DMS153 treated with DMSO at 0.1 percent for 48 hours (cell line): ENCODE data around the gene AKT1S1.

Source experiments
- DNase-seq: peaks from one replicate; lab custom pipeline; 2025; ENCODE audit not compliant: unreplicated experiment; lab: John Stamatoyannopoulos, UW

AKT1S1 gene

DNA sequence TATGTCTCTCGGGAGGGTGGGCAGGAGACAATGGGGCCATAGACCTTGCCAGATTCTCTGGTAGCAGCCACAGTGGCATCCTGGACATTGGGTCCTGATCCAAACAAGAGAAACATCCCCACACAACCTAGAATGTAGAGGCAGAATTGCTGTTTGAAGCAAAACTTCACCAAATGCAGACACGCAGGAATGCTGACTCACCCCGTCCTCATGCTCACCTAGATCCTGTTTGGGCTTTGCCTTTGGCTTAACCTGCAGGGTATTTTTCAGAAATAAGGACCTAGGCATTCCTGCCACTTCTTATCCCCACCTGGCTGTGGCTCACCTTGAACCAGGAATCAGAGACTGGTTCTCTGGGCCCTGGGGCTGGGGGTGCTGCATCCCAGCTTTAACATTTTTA, 7.6 kb upstream of the AKT1S1 start:
- DNase-seq: no peak

DNA sequence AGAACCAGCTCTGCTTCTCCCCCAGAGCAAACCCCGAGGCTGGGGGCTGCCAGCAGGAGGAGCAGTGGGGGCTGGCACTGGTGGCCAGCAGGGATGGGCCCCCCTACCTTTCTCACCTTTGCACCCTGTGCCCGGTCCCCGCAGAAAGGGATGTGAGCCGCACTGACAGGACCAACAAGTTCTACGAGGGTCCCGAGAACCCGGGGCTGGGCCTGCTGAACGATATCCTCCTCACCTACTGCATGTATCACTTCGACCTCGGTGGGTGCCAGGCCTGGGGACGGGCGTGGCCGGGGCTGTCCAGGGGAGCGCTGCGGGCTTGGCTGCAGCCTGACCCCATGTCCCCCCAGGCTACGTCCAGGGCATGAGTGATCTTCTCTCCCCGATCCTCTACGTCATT, 7.0 kb upstream of the AKT1S1 start:
- no peak for DNase-seq

DNA sequence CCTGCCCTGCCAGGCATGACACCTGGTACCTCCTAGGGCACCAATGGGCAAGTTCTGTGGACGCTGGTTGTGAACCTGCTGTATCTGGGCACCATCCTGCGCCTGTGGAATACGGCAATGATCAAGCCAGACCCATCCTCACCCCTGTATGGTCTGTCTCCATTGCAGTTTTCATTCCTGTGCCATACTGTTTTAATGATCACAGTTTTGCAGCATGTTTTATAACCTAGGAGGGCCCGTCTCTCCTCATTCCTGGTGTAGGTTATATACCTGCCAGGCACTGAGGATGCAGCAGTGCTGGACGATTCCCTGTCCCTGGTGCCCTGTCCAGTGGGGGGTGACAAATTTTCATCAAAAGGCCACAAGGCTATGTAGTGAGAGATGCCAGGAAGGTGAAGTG, 5.9 kb upstream of the AKT1S1 start:
- DNase-seq: no peak

DNA sequence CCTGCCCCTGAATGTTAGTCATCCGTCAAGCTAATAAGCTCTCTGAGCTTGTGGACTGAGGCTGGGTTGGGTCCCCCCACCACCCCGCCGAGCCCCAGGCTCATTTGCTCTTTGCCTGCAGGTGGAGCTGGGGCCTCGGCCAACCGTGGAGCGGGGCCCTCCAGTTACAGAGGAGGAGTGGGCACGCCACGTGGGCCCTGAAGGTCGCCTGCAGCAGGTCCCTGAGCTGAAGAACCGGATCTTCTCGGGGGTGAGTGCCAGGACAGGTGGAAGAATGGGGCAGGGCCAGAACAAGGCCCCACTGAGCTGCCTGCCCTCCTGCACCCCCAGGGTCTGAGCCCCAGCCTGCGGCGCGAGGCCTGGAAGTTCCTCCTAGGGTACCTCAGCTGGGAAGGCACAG, 5.5 kb upstream of the AKT1S1 start:
- DNase-seq: no peak

DNA sequence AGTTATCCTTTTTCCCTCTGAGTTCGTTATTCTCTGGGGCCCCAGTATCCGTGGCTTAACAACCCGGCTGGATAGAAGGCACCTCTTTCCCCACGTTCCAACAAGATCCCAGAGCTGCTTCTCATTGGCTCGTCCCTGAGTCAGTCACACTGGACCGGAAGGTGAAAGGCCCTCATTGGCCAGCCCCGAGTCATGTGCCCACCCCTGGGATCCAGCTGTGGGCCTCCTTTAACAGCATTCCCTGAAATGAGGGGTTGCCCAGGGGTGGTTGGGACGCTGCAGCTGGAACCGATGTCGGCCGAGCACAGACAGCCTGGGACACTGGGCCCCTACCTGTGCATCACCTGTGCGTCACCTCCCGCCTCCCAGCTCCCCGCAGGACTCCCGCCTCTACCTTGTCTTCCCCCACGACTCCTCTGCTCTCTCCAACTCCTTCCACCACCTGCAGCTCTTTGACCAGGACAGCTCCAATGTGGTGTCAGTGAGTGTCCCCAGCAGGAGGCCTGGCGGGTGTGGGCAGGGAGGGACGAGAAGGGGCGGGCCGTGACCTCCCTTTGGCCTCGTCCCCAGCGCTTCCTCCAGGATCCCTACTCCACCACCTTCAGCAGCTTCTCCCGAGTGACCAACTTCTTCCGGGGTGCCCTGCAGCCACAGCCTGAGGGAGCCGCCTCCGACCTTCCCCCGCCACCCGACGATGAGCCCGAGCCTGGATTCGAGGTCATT, 4.7 kb upstream of the AKT1S1 start:
- no peak for DNase-seq

DNA sequence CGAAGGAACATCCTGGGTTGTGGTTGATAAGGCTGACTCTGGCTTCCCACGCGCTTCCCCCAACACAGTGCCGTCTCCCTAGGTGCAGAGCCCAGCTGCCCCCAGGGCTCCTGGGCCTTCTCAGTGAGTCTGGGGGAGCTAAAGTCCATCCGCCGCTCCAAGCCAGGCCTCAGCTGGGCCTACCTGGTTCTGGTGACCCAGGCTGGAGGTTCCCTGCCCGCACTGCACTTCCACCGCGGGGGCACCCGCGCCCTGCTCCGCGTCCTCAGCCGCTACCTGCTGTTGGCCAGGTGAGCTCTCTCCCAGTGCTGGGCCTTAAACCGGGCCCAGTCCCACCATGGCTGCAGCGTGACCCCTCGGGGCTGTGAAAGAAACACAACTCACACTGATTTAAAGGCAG, 4.0 kb upstream of the AKT1S1 start:
- no peak for DNase-seq

DNA sequence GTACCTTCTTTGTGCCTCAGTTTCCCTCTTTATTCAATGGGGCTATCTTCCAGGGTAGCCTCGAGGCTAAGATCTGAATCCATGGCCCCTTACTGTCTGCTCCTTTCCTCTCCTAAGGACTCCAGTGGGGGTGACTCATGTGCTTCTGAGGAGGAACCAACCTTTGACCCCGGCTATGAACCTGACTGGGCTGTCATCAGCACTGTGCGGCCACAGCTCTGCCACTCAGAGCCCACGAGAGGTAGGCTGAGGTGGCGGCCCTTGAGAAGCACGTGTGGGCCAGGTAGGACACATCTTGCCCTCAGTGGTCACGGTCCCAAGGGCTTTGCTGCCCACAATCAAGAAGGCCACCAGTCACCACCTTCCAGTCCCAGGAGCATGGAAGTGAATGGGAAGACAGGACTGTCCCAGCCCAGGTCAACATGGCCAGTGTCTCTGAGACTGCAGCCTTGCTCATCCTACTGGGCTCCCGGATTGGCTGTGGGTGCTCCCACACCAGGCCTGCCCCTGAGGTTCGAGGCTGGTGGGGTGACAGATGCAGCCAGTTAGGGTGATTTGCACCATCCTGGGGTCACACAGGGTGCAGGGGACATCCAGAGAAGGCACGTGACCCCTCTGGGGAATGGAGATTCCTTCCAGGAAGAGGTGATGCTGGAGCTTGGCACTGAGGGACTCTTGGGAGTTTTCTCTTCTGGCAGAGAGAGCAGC, 3.2 kb upstream of the AKT1S1 start:
- DNase-seq: no peak

DNA sequence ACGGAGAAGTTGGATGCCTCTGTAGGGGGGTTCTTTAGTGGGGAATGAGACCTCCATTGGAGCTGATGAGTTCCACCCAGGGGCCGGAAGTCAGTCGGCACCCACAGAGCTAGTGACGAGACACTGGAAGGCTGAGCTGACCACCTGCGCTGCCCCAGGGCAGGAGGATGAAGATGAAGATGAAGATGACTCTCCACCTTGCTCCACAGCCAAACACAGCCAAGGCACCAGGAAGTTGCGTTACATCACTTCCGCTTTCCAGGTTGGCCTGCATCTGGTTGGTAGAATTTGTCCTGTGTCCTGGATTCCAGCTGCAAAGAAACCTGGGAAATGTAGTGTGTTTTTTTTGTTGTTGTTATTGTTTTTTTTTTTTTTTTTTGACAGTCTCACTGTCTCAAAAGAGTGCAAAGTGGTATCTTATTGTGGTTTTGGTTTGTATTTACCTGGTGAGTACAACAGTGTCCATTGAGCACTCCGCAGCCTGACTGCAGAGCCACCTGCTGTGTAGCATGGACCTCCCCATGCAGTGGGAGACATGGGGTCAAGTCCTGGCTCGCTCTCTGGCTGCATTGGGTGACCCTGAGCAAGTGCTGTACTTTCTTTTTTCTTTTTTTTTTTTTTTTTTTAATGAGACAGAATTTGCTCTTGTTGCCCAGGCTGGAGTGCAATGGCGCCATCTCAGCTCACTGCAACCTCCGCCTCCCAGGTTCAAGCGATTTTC, 2.2 kb upstream of the AKT1S1 start:
- DNase-seq: no peak

DNA sequence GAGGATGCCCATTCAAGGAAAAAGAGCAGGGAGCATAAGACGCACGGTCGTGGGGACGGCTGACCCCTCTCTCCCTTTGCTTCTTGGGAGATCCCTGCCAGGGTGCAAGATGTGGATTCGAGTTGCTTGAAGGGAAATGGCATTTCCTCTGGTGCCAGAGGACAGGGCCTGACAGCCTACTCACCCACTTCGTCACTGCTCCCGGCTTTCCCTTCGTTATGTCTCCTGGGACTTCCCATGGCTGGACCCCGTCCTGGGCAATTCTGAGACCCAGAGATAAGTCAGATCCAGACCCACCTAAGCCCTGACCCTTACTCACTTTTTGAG, 1.6 kb upstream of the AKT1S1 start:
- DNase-seq: no peak

DNA sequence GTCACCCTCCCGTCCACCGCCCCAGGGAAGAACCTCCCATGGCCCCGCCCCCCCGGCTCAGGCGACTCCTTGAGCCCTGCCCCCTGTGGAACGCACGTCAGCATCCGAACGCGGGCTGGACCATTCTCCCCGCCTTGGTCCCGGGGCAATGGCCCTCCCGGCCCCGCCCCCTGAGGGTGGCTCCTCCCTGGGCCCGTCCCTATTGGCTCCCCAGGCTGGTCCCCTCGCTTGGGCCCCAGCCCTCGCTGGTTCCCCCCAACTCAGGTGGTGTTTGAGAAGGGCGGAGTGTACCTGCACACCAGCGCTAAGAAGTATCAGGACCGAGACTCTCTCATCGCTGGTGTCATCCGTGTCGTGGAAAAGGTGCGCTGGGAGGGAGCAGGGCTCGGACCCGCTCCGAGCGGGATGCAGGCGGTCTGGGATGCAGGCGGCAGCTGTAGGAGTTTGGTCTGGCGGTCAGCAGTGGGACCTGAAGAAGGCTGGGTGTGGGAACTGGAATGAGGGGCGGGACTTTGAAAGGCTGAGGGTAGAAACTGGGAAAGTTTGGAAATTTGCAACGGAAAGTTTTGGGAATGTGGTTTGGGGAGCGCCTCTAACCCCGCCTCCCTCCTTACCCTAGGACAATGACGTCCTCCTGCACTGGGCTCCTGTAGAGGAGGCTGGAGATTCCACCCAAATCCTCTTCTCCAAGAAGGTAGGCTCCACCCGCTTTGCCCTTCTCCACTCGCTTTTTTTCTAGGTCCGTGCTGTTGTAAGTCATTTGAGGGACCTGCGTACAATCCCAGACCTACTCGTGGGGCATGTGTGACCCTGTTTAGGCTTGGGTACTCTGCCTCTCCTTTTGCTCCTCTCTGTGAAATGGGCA, 956 bp upstream of the AKT1S1 start:
- DNase-seq: peak; percentile 91

DNA sequence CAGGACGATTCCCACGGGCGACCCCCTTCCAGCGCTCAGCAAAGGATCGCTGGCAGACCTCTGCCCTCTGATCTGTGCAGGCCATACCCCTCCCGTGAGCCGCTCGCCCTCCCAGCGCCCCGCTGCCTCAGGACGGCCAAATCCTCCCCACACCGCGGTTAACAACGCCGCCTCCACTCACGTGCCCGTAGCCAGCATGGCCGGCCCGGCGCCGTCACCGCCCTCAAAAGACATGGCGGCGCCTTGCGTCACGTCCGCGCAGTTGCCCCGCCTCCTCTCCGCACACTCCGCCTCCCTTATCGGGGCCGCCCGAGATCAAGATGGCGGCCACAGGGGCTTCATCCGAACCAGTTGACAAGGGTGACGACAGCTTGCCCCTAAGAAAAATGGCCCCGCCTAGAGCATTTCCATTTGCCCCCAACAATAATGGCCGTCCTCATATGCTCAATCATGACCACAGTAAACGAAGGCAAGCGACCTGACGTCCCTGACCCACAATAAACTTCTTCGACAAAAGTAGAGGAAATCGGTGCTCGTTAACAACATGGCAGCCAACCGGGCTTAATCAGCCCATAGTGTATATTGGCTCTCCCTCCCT, 634 bp downstream of the AKT1S1 start:
- peak; percentile 94 for DNase-seq

DNA sequence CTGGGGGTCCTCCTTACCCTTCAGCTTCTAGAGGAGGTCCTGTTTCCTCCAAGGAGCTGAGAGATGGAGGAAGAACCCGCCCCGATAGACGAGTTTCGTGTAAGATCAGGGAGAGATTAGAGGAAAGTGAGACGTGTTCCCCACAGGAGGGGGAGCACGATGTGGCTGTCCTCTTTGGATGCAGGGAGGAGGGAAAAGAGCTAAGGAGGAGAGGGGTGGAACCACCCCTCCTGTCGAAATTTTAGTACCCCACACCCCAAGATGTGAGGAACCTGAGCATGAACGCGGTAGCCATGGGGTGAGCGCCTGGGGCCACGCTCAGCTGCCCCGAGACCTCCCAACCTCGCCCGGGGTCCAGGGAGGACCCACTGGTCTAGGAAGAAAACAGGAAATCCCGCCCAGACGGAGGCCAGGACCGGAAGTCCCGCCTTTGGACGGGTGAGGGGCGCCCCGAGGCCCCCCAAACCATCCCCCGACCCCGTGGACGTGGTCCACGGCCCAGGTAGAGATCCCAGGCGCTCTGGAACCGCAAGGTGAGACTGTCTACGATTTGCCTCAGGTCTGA, 1.2 kb downstream of the AKT1S1 start:
- no peak for DNase-seq

DNA sequence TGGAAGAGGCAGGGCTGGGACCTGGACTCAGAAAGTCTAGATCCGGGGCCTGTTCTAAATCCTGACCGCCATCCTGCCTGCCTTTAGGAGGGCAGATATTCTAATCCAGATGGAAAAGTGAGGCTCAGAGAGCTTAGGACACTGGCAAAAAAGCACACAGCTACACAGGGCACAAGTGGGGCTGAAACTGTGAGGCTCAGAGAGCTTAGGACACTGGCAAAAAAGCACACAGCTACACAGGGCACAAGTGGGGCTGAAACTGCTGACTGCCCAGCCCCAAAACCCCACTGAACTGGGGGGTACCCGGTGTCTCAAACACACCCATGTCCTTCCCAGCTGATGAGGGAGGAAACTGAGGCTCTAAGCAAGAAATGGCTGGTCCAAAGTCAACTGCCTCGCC, 2.0 kb downstream of the AKT1S1 start:
- DNase-seq: no peak

DNA sequence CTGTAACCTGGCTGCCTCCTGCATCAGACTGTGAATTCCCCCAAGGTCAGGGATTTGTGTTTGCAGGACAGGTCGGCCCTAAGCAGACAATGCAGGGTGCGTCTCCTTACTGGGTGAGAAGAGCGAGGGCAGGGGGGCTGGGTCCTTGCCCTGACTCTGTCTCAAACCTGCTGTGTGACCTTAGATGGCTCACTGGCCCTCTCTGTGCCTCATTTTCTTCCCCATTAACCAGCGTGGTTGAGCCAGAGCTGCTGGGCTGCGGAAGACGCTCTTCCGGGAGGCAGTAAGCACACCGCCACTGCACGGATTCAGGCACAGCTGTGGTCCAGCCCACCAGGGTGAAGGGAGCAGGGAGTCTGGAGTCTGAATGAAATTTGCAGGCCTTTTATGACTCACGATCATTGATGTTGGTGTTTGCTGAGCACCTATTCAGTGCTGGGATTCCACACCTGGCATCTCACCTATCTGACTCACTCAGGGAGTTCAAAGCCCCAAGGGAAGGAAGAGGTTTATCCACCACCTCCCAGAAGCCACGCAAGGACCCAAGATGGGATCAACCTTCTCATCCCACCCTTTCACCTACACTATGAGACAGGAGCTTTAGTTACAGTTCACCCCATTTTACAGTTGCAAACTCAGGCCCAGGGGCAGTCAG, 2.5 kb downstream of the AKT1S1 start:
- no peak for DNase-seq

DNA sequence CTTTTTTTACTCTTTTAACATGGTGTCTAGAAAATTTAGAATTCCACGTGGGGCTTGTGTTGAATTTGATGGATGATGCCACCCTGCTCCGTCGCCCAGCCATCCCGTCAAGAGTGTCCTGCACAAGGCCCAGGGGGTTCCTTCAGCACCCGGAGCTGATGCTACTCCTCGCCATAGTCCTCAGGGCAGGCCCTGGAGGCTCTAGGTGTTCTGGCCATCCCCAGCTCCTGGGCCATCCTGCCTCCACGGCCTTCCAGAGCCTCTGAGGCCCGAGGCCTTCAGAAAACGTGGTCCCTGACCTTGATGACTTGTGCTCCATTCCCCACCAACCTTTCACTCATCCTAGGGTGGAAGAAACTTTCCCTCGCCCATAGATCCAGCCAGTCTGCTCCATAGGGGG, 3.3 kb downstream of the AKT1S1 start:
- DNase-seq: no peak

DNA sequence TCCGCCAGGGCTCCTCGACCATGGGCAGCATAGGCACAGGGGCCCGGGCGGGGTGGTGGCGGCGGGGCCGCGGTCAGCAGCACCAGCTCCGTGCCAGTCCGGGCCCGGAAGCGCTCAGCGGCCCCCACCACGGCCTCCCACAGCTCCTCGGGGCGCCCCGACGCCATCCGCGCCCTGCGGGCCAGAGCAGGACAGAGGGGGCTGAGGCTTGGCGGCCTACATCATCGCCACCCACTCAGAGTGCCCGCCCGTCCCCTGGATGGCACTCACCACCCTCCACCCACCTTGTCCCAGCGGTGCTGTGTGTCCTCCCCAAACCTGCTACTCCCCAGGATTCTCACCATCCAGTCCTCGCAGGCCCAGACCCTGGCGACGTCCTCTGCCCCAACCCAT, 4.0 kb downstream of the AKT1S1 start:
- no peak for DNase-seq

DNA sequence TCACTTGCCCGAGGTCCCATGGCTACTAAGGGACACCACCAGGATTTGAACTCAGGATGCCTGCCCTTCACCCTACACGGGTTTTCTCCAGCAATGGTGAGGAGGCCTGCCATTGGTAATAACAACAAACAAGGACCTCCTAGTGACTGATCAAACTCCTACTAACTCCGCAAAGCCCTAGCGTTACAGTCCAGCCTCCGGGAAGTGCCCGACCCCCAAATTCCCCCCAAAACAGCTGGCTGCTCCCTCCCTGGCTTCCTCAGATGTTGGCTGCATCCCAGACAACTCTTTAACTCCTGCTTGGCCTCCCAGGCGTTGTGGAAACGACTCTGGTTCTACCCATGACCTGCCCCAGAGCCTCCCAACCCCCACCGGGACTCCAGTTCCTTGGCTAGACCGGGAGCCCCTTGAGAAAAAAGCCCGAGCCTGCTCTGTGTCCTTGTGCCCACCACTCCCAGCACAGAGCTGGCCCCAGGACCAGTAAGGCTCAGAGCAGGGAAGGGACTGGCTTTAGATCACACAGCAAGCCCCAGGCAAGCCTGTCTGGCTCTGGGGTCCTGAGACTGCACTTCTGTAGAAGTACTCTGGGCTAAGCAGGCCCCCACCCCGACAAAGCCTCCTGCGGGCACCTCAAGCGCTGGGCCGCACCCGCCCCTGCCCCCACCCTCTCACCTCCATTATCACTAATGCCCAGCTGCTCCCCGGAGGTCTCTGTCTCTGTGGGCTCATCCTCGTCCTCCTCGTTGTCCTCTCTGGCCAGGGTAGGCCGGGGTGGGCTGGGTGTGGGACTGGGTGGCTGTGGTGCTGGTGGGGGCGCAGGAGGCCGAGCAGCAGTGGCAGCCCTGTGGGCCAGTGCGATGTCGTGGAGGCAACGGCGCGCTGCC, 4.7 kb downstream of the AKT1S1 start:
- no peak for DNase-seq

DNA sequence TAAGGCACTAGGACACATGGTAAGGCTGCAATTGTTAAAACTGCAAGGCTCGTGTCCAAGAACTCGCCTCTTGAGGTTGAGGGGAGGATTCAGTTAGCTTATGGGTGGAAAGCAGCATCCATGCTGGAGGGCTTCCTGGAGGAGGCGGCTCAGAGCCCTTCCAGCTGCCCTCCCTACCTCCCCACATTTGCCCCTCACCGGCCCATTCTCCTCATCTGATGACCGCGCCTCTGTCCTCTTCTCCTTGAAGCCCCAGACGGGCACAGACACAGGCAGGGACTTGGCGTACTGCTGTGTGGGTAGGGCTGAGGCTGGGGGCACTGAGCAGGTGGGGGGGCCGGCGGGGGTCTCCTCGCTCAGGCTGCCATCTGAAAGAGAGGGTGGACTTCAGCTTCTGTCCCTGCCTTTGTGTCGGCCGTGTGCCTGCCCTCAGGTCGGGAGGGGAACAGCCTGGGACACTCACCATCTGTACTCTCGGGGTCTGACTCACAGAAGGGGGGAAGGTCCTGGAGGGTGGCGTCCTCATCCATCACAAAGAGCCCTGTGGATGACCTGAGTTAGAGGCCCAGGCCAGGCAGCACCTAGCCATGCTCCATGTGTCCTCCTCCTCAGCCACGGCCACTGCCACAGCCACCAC, 5.7 kb downstream of the AKT1S1 start:
- DNase-seq: no peak
